Fibroblast of skin of left quadriceps (primary cell): ENCODE data around the gene ADGRE2.
"Not testable (repeated sequence)": the region's sequence is repeated elsewhere in the genome, so short reads cannot be mapped to it uniquely, and the experiment has no call there.

Experiments used
- DNase-seq, 2 experiments: peaks; one replicate each; pipeline ENCODE4 v3.0.0-alpha.2; 2013; ENCODE audit warnings: low read depth in 2 of 2

Gene ADGRE2

DNA sequence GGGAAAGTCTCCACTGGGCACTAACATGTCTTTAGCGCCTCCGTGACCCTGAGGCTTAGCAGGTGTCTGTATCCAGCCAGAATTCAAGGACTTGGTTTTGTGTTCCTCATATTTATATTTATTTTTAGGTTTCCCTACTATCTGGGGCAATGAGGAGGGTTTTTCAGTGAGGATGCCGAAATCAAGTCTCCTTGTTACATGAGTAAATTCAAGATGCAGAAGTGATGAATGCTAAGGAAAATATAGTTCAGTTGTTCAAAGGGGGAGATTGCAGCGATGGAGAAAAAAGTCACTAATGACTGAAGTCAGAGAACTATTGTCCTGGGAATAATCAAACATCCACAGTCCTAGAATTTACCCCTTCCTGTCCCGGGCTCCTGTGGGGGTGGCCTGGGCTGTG is 791 bp upstream of the ADGRE2 start:
- no peak for DNase-seq

DNA sequence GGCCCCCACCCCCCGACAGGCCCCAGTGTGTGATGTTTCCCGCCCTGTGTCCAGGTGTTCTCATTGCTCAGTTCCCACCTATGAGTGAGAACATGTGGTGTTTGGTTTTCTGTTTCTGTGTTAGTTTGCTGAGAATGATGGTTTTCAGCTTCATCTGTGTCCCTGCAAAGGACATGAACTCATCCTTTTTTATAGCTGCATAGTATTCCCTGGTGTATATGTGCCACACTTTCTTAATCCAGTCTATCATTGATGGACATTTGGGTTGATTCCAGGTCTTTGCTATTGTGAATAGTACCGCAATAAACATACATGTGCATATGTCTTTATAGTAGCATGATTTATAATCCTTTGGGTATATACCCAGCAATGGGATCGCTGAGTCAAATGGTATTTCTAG is 715 bp downstream of the ADGRE2 start:
- not testable (repeated sequence) for DNase-seq

DNA sequence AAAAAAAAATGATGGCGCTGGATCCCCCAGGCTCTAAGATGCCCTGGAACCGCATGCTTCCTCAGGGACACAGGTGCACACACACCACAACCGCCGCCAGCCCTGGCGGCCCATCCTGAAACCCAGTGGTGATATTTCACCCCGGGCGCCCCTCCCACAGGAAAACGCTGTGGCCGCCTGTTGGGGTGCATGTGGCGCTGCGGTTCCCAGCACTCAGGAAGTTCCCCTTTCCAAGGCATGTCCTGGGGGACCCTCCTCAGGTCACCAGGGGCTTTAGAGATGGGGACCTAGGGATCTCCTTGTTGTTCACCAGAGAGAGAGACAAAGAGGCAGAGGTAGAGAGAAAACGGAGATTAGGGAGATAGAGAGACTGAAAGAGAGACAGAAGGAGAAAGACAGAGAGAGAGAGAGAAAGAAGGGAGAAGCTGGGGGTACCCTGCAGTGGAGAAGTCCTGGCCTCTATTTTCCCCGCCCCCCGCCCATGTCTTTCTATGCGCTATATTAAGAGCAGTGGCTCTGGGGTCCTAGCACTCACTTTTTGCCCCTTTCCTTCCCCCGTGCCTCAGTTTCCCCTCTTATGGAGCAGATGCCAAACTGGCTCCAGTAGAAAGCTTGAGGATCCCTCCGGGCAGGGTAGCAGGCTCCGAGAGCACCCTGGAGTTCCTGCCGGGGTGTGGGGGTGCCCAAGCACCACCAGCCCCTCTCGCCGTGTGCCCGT is 2.3 kb downstream of the ADGRE2 start:
- no peak for DNase-seq

DNA sequence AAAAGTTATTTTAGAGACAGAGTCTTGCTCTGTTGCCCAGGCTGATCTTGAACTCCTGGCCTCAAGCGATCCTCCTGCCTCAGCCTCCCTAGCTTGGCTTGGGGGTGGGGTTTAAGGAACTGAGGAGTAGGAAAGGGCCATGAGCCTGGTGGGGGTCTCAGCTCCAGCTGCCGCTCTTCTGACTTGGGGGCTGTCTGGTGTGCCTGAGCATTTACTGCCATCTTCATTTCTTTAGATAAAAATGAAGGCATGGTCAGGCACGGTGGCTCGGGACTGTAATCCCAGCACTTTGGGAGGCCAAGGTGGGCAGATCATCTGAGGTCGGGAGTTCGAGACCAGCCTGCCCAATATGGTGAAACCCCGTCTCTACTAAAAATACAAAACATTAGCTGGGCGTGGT is 3.0 kb downstream of the ADGRE2 start:
- DNase-seq, result not testable (repeated sequence)

DNA sequence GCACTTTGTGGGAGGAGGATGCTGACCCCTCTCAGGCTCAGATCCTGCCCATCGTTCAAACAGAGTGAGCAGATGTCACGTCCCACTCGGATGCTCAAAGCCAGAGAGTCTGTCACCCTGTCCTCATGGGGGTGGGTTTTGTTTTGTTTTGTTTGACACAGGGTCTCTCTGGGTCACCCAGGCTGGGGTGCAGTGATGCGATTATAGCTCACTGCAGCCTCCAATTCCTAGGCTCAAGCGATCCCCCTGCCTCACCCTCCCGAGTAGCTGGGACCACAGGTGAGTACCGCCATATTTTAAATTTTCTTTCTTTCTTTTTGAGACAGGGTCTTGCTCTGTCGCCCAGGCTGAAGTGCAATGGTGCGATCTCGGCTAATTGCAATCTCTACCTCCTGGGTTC is 4.0 kb downstream of the ADGRE2 start:
- DNase-seq, result no peak

DNA sequence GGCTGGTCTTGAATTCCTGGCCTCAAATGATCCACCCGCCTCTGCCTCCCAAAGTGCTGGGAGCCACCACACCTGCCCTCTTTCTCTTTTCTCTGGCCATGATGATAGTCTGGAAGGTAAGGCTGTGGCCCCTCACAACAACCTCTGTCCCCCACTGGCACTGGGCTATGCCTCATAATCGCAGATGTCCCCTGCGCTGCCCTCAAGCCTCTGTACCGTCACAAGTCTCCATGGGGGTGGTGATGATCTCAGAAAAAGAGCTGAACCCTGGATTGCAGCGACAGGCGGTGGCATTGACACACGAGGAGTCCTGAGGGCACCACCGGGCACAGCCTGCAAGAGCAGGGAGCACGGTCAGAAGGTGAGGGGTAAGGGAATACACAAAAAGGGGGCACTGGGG is 4.6 kb downstream of the ADGRE2 start:
- DNase-seq, result not testable (repeated sequence)

DNA sequence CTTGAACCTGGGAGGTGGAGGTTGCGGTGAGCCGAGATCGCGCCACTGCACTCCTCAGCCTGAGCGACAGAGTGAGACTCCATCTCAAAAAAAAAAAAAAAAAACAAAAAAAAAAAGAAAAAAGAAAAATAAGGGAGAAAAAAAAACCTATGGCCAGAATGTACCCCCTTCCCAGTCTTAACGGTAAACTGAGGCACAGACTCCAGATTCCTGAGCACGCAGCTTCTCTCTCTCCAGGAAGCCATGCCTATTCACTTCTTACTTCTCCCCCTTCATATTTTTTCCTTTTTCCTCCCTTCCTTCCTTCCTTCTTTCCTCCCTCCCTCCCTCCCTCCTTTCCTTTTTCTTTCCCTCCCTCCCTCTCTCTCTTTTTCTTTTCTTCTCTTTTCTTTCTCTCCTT is 5.4 kb downstream of the ADGRE2 start:
- DNase-seq, result no peak

DNA sequence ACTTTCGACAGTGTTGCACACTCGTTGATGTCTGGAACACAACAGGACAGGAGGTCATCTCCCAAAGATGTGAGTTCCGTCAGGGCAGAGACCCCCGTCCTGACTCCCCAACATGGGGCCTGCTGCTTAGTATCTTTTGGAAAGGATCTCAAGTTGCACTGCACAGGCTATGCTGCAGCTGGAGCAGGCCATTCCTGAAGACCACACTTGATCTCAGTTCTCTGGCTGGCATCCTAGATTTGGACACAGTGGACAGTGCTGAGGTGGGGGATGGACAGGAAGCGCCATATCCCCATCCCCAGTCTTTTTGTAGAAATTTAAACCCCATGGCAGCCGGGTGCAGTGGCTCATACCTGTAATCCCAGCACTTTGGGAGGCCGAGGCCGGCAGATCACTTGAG is 5.9 kb downstream of the ADGRE2 start:
- DNase-seq, result no peak

DNA sequence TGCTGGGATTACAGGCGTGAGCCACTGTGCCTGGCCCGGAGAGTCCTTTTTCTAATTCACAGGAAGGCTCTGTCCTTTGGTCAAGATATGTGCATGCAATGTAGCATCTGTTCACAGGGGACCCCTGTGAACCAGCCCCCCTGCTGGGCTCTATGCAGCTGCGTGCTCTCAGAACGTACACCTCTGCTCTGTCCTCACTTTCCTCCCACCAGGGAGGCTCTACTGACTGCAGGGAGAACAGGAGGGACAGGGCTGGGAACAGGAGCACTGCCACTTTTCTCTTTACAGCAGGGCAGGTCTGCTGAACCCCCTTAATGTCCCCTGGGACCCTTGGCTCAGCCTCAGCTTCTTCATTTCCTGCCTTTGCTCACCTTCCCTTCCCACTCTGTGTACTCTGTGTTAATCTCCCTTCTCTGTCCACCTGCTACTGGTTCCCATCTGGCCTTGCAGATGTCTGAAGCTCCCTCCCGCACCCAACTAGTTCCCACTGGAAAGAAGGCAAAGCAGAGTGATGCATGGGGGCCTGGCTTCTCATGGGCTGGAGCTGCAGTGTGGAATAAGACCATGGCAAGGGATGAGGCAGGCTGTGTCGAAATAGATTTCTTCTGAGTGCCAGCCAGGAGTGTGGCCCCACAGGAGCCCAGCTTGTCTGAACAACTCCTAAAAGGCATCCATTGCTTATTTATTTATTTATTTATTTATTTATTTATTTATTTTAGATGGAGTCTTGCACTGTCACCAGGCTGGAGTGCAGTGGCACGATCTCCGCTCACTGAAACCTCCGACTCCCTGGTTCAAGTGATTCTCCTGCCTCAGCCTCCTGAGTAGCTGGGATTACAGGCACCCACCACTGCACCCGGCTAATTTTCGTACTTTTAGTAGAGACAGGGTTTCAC is 7.2 kb downstream of the ADGRE2 start:
- no peak for DNase-seq

DNA sequence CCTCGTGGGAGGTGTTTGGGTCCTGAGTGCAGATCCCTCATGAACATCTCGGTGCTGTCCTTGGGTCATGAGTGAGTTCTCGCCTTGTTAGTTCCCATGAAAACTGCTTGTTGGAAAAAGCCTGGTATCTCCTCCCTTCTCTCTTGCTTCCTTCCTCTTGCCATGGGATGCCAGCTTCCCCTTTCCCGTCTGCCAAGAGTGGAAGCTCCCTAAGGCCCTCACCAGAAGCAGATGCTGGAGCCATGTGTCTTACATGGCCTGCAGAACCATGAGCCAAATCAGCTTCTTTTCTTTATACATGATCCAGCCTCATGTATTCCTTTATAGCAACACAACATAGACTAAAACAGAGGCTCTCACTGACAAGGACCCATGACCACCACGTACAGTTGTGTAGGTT is 8.2 kb downstream of the ADGRE2 start:
- DNase-seq, result no peak

DNA sequence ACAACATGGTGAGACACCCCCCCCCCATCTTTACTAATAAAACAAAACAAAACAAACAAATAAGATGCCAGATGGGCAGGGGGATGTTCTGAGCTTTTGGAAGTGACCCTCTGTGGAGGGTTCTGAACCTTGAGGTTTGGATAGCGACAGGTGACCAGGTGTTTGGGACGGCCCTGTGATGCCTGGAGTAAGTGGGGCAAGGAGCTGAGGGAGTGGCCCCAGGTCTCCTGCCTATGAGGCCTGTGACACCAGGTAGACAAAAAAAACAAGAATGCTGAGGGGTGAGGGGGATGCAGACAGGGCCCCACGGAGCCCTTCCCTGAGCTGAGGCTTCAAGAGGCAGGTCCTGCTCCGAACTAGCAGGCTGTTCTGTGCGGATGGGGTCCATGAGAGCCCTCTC is 9.2 kb downstream of the ADGRE2 start:
- DNase-seq, result no peak

DNA sequence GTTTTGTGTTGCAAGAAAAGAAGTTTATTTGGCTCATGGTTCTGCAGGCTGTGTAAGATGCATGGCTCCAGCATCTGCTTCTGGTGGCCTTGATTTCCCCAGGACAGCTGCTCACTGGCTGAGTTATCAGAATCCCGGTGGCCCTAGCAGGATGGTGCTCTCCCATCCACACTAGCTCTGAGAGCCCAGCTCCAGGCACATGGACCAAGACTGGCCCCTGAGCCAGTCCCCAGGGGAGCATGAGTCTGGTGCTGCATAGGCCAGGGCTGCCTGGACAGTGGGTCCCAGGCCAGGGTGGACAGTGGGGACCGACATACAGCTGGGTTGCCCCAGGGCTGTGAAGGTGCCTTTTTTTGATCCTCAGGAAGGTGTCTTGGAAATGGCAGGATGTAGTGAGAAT is 10.4 kb downstream of the ADGRE2 start:
- no peak for DNase-seq

DNA sequence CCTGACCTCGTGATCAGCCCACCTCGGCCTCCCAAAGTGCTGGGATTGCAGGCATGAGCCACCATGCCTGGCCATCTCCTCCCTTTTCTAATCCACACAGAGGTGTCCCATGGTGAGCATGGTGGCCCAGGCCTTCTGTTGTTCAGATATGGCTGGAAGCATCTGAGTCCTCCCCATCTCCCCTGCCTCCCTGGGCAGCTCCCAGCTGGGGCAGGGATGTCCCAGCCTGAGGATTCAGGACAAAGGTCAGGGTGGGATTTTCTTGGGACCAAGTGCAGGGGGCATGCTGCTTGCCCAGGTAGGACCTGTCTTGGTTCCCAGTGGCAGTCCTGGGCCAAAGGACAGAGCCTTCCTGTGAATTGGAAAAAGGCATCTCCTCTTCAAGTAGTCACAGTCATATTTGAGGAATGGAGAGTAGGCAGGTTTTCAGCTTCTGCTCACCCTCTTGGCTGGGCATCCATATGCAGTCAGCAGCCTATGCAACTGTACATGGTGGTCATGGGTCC is 10.8 kb downstream of the ADGRE2 start:
- no peak for DNase-seq

DNA sequence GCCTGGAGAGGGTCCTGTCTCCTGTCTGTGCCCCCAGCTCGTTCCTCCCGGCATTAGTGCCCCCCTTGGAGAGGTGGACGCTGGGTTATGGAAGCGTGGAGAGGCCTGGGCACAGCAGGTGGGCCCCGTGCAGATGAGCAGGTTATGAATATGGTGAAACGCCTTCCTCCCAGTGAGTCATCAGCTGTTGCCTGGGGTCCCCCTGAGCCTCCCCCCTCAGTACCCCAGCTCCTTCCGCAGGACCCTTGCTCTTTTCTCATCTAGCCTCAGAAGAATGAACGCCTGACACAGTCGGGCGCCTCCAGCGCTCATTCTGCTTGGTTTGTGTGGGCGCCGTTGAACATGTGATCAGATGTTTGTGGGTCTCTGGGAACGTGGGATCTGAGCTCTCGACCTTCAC is 12.5 kb downstream of the ADGRE2 start:
- DNase-seq, result not testable (repeated sequence)

DNA sequence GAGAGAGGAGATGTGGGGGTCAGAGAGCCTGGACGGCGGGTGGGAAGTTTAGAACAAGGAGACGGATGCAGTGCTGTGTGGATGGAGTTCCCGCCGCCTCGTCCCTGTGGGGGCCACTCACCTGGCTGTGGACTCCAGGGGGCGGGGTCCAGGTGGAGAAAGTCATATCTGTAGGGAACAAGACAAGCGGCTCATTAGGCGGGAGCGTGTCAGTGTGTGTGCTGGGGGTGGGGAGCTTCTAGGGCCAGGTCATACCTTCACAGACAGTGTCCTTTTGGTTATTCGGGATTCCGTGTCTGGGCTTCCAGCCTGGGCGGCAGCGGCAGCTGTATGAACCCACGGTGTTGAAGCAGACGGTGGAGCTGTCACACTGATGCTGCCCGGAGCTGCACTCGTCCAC is 13.0 kb downstream of the ADGRE2 start:
- DNase-seq, result not testable (repeated sequence)

DNA sequence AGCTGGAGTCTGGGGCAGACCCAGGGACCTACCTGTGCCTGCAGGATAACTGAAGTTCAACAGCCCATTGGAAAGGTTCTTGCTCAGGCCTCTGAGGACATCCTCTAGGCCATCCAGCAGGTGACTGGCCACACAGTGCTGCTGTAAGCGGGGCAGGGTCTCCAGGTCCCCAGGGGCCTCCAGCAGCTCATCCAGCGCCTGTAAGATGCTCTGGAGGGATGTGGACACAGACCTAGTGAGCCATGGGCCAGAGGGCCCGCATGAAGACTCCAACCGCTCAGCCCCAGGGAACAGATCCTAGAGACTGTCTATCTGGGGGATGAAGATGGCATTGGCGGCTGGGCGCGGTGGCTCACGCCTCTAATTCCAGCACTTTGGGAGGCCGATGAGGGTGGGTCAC is 14.0 kb downstream of the ADGRE2 start:
- no peak for DNase-seq

DNA sequence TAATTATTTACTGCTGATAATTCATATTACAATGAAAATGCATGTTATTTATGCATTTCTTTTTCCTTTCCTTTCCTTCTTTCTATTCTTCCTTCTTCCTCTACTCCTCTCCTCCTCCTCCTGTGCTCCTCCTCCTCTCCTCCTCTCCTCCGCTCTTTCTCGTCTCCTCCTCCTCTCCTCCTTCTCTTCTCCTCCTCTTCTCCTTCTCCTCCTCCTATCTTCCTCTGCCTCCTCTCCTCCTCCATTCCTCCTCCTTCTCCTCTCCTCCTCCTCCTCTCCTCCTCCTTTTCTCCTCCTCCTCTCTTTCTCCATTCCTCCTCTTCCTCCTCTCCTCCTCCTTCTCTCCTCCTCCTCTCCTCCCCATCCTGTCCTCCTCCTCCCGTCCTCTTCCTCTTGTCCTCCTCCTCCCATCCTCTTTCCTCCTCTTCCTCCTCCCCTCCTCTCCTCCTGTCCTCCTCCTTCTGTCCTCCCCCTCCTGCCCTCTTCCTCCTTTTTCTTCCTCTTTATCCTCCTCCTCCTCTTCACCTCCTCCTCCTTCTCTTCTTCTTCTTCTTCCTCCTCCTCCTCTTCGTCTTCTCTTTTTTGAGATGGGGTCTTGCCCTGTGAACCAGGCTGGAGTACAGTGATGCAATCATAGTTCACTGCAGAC is 14.7 kb downstream of the ADGRE2 start:
- DNase-seq, result no peak

DNA sequence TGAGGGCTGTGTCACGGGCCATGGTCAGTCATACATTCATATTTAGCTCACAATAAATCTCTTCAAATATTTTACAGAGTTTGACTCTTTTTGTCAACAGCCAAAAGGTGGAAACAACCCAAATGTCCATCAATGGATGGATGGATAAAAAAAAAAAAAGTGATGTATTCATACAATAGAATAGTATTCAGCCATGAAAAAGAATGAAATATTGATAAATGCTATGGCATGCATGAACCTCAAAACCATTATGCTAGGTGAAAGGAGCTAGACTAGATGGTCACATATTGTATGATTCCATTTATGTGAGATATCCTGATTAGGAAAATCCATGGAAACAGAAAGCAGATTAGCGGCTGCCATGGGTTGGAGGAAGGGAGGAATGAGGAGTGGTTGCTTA is 16.2 kb downstream of the ADGRE2 start:
- DNase-seq, result no peak

DNA sequence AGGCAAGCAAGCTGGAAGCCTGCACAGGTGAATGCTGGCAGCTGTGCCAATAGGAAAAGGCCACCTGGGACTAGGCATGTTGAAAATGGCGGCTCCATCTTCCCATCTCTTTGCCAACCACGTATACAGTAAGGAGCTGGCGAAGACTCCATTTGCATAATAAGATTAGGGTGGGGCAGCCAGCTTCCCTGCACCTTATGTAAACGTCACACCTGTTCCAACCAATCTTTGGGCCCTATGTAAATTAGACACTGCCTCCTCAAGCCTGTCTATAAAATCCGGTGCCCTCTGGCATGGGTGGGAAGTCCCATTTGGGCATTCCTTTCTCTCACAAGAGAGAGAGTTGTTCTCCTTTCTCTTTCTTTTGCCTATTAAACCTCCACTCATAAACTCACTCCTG is 16.8 kb downstream of the ADGRE2 start:
- DNase-seq, result no peak

DNA sequence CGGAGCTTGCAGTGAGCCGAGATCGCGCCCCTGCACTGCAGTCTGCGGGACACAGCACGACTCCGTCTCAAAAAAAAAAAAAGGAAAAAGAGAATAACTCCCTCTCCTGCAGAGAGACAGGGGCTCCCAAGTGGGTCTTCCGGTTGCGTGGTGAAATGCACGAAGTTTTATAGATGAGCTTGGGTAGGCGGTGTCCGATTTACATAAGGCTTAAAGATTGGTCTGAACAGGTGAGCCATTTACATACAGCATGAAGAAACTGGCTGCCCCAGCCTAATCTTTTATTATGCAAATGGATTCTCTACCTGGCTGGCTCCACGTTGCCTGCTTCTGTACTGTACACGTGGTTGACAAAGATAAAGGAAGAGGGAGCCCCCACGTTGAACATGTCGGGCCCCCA is 19.5 kb downstream of the ADGRE2 start:
- no peak for DNase-seq

DNA sequence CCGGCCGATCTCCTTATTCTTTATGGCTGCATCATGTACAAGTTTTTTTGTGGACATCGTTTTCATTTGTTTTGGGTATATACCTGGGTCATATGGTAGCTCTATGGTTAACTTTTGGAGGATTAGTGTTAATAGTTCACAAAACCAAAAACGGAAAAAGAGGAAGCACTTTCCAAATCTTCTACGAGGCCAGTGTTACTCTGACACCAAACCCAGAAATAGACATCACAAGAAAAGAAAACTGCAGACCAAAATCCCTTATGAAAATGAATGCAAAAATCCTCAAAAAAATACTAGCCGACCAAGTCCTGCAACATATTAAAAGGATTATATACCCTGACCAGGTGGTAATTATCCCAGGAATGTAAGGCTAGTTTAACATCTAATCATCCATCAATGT is 29.8 kb downstream of the ADGRE2 start:
- DNase-seq, result no peak

DNA sequence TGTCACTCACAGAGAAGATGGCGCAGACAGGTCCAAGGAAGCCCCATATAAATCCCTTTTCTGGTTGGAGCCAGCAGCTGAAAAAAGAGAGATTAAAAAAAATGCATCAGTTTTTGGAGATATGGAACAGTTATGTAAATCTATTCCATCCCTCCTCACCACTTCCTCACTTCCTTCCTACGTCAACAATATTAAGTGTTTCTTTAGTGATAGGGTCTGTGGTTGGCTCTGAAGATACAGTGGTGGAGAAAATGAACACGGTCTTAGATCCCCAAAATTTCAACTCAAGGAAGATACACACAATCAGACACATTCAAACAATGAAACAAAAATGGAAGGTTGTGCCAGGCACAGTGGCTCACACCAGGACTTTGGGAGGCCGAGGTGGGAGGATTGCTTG is 31.5 kb downstream of the ADGRE2 start:
- no peak for DNase-seq

DNA sequence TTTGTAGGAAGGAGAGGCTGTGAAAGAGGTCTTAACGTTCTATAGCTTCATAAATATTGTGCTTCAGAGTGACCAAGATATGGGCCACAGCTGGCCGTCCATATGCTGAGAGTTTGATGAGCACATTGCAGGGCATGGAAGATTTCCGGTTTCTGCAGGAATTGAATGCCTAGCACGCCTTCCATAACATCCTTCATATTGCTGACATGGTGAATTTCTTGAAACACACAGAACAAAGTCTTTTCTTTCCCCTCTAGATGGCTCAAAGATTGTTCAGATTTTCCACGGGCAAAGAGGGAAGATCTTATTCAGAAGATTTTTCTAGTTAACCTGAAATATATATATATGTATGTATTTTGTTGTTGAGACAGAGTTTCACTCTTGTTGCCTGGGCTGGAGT is 42.4 kb downstream of the ADGRE2 start:
- no peak for DNase-seq
